HG03439 (cell line): ENCODE measurements around the gene ZNF710.
"Not testable (repeated sequence)": the region's sequence is repeated elsewhere in the genome, so short reads cannot be mapped to it uniquely, and the experiment has no call there.

Source experiments
- ATAC-seq: cut with Tn5 transposase; IDR thresholded peaks from one replicate; pipeline ENCODE4 v1.9.1; 2021; ENCODE audit warnings: mild to moderate bottlenecking, moderate library complexity; ENCODE audit not compliant: unreplicated experiment

Gene ZNF710

DNA sequence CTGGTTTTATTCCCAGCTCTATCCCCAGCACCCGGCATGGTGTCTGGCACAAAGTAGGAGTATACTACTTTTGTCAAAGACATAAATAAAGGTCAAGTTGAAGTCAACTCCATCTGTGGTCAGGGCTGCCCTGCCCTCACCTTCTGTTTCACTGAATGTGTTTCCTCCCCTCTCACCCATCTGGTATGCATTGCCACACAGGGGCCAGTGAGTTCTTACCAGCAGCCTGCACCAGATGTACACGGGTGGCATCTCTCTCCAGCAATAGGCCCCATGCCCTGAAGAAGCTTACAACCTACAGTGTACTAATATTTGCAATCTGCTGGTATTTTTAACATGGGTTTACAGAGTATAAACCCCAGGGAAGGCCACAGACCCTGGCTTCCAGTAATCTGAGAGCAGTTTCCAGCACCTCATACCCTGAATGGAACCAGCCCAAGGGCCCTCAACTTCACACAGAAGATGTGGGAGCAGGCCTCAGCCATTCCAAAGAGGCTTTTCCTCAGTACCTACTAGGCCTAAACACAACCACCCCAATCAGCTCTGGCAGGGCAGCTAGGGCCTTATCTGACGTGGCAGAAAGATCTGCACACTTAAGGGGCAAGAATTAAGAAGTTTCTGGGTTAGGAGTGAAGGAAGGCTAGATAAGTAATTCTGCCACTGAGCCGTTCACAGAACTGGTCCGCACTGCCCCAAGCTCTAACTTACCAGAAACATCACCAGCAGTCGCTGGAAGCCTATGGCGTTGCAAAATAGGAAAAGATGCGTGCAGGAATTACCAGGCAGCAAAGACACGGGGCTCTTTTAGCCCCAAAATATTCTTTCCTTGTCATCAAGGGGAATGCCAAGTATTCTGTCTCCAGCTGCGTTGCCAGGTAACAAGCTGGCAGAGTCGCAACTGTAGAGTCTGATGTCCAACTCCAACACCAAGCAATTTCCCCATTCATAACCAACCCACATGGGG lies 99.0 kb downstream of the ZNF710 start:
- ATAC-seq: no peak

DNA sequence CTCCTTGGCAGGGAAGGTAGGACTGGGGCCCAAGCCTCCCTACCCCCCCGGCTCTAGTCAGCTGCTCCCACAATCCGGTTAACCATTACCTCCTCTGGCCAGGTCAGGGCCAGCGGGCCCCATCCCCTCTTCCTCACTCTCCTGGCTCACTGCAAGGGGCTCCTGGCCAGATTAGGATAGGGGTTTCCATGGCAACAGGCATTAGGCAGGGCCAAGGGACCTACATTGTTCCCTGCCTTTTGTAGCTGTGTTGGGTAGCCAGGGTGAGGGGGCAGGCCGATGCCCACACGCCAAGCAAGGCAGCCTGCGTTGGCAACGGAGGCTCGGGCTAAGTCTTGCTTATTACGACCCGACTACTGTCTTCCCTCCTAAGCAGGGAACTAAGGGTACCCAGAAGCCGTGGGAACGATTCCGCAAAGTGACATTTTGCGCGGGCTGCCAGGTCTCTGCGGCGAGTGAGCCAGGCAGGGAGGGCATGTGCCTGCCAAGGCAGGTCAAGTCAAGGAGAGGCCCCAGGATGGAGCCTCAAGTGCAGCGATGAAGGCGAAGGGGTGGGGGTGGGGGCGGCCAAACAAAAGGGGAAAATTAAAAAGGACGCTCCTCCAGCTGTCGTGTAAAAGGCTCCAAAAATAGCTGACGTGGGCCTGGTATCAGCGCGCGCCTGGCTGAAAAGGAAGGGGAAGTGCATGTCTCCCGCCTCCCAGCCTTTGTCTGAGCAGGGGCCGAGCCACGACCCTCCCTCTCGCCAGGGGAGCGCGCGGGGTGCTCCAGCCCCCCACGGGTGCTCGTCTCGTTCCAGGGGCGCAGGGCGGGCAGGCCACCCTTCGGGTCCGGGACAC lies 100.2 kb downstream of the ZNF710 start:
- no peak for ATAC-seq

DNA sequence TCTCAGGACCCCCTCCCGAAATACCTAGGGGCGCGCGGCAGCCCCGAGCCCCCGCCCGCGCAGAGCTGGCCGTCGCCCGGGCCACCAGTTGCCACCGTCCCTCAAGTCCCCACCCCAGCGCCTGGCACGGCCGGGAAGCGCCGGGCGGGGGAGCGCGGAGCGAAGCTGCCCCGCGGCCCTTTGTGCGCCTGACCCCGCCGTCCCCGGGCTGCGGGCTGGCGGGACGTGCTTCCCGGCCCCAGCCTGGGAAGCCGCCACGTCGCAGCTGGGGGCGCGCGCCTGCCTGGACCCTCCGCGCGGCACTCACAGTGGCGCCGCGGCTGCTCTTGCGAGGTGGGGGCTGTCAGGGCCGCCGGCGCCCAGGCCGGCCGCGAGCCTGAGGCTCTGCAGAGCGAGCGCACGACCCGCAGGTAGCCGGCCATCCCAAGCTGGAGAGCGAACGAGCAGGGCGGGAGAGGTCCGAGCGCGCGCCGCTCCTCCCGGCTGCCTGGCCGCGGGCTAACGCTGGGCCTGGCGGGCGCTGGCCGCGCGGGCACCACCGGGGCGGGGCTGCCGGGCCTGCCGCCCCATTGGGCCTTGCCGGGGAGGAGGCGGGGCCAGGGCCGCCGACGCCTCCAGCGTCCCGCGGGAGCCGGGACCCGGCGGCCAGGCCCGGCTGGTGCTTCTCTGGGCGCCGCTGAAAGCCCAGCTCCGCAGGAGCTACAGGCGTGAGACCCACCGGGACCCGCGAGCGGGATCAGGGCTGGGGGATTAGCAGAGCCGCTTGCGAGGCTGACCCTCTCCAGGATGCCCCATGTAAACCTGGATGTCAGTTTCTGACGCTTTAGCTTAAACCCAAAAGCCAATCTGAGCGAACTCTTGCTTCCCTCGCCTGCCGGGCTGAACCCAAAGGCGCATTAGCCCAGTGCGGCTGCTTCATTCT lies 101.1 kb downstream of the ZNF710 start, which contains the start of gene IDH2:
IDH2 (minus strand) TSS at position 500 of the 922 bp plus-strand sequence; CDS start at position 422, 78 bp downstream.
- ATAC-seq: peak; percentile 69

DNA sequence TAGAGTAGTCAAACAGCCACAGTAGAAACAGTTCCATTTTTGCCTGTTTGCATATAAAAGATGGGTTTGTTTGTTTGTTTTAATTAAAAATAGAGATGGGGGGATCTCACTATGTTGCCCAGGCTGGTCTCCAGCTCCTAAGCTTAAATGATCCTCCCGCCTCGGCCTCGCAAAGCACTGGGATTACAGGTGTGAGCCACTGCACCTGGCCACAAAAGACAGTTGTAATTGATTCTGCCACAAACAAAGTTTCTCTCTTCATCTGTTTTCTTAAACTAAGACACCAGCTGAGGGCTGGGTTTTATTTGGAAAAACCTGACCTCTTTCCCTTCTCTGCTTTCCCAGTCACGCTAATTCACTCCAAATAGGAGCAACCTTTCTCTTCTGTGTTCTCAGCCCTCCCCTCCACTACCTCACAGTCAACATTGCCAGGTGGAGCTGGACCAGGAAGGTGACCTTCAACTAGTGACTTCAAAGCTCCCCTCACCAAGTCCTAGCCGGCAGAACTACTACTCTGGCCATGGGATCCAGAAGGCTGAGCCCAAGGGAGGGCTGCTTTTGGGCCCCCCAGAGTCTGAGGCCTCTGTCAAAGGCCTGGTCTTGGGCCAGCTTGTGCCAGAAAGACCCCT lies 102.7 kb downstream of the ZNF710 start:
- no peak for ATAC-seq

DNA sequence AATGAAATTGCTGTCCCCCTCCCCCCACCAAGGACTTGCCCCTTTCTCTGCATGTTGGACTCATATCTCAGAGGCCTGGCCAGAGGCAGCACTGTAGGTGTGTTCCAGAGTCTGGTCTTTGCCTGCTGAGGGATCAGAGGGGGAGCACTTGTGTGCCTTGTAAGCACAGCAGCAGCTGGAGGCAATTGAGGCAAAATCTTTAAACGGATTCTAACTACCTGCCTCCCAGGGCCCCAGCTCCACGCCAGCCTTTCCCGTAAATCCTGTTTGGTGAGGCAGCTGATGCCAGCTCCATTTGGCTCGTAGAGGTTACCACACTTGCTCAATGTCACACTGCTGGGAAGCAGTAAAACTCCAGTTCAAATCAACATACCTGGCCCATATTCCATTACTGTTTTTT lies 103.4 kb downstream of the ZNF710 start:
- no peak for ATAC-seq

DNA sequence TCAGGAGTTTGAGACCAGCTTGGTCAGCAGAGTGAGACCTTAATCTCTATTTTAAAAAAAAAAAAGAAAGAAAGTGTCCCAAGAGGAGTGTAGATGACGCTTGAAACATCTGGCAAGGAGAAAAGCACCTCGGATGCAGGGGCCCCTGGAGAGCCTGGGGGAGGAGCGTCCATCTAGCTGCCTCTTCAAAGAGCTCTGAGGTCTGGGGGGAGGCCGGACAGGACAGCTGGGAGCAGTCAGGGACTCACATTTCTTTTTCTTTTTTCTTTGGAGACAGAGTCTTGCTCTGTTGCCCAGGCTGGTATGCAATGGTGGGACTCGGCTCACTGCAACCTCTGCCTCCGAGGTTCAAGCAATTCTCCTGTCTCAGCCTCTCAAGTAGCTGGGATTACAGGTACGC lies 104.4 kb downstream of the ZNF710 start:
- ATAC-seq: no peak

DNA sequence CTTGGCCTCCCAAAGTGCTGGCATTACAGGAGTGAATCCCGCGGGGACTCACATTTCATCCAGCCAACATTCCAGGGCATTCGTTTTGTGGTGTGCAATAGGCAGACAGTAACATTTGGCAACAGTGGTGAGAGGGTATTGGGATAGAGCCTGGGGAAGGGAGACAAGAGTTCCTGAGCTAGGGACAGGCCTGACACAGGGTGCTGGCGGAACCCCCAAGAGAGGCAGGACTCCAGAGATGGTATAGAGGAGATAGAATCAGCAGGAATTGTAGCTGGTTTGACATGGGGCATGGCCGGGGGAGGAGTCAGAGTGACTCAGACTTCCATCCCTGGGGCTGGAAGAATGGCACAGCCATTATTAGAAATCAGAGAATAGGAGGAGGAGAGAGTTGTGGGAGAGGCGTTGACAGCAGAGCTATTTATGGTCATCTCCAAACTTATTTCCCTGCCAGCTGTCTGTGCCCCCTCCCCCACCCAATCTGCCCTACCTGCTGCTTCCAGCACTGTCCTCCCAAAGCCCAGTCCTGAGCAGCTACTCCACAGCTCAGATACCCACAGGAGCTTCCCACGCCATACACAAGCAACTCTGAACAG lies 105.5 kb downstream of the ZNF710 start:
- ATAC-seq: no peak

DNA sequence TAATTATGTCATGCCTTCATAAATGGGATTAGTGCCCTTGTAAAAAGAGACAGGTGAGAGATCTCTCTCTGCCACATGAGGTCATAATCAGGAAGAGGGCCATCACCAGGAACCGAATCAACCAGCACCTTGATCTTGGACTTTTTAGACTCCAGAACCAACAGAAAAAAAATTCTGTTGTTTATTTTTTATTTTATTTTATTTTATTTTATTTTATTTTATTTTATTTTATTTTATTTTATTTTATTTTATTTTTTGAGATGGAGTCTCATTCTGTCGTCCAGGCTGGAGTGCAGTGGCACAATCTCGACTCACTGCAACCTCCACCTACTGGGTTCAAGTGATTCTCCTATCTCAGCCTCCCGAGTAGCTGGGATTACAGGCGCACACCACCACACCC lies 106.9 kb downstream of the ZNF710 start:
- ATAC-seq: not testable (repeated sequence)

DNA sequence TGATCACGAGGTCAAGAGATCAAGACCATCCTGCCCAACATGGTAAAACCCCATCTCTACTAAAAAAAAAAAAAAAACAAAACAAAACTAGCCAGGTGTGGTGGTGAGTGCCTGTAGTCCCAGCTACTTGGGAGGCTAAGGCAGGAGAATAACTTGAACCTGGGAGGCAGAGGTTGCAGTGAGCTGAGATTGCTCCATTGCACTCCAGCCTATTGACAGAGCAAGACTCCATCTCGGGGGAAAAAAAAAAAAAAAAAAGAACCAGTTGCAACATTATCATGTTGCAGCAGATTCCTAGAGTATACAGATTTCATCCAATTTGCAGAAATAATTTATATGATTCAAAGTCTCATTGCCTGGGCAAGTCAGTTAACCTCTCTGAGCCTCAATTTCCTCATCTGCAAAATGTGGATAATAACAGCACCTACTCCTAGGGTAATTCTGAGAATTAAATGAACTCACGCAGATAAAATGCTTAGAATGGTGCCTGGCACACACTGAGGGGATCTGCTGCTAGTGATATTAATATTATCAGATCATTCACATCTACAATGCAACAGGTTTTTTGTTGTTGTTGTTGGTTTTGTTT lies 108.1 kb downstream of the ZNF710 start:
- not testable (repeated sequence) for ATAC-seq

DNA sequence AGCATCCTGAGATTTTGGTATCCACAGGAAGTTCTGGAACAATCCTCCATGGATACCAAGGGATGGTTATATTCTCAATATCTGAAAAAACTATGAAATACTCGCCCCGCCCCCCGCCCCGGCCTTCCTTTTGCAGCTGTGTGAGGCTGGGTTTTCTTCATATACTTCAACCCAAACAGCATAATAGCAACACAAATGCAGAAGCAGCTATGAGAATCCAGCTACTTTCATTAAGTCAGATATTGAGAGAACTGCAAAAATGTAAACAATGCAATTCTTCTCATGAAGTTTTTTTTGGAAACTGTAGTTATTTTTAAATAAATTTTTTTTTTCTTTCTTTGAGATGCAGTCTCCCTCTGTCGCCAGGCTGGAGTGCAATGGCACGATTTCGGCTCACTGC lies 112.0 kb downstream of the ZNF710 start:
- no peak for ATAC-seq

DNA sequence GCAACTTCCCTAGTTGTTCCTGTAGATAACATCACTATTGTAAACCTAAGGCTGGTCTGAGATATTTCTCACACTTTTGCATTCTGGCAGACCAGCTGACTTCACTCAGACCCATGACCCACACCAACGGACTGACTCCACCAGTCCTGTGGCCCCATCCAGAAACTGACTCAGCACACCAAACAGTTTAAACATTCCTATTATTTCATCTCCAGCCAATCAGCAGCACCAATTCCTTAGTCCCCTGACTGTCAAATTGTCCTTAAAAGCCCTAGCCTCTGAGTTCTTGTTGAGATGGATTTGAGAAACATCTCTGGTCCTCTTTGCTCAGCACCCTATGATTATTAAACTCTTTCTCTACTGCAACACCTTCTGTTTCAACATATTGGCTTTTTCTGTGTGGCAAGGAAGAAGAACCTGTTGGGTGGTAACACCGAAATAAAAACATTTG lies 113.4 kb downstream of the ZNF710 start:
- ATAC-seq: no peak

DNA sequence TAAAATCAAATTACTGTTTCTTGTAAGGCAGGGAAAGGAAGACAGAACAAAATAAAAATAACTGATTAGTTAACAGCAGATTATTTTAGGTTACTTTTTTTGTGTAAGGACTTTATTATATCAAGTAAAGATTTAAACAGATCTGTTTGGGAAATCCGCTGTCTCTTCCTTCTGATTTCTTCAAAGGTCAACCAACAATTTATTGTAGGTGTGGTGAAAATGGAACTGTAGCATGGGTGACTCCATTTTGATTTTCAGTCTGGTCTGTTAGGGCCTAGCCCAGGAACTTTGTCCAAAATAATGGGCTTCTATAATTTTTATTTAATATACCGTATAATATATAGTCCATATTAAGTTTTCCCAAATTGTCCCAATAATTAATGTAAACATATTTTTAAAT lies 114.7 kb downstream of the ZNF710 start:
- no peak for ATAC-seq

DNA sequence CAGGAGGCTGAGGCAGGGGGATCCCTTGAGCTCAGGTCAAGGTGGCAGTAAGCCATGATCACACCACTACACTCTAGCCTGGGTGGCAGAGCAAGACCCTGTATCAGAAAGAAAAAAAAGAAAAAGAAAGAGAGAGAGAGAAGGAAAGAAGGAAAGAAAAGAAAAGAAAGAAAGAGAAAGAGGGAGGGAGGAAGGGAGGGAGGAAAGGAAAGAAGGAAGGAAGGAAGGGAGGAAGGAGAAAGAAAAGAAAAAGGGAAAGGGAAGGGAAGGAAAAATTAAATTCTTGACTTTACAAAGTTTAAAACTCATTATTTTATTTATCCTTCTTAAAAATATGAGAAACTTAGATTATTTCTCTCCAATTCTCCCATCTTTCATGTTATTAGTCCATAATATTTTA lies 118.2 kb downstream of the ZNF710 start:
- ATAC-seq: no peak

DNA sequence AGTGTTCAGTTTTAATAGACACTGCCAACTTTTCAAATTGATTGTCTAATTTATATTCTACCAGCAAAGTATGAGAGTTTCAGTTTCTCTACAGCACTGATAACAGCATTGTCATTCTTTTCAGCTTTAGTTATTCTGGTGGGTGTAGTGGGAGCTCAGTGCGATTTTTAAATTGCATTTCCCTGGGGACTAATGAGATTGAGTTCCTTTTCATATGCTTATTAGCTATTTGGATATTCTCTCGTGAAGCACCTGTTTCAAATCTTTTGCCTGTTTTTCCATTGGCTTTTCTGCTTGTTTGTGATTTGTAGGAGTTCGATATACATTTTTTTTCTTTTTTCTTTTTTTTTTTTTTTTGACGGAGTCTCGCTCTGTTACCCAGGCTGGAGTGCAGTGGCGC lies 120.0 kb downstream of the ZNF710 start:
- no peak for ATAC-seq

DNA sequence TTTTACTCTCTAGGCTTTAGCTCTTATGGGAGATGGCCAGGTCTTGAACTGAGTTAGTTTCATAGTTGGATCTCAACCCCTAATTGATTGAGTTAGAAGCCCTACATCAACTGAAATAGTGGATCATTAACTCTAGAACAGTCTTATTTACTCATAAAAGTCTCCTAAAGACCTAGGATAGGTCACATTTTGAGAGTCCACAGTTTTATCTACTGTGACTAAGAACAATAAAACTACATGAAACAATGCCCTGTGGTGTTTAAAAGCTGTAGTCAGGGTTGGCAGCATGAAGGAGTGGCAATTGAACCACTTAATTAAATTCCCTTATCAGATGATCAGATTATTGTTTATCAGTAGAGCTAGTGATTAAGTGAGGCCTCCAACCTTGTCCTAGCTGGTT lies 123.4 kb downstream of the ZNF710 start:
- no peak for ATAC-seq

DNA sequence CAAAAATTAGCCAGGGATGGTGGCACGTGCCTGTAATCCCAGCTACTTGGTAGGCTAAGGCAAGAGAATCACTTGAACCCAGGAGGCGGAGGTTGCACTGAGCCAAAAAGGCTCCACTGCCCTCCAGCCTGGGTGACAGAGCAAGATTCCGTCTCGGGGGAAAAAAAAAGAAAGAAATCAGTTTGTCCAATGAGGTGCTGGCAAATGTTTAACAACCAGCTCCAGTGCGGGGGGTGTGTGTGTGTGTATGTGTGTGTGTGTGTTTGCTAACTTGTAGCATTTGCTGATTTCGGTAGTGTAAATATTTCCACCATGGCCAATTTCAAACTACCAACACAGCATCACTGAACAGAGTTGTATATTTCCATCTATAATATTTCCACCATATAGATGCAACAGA lies 124.9 kb downstream of the ZNF710 start:
- no peak for ATAC-seq

DNA sequence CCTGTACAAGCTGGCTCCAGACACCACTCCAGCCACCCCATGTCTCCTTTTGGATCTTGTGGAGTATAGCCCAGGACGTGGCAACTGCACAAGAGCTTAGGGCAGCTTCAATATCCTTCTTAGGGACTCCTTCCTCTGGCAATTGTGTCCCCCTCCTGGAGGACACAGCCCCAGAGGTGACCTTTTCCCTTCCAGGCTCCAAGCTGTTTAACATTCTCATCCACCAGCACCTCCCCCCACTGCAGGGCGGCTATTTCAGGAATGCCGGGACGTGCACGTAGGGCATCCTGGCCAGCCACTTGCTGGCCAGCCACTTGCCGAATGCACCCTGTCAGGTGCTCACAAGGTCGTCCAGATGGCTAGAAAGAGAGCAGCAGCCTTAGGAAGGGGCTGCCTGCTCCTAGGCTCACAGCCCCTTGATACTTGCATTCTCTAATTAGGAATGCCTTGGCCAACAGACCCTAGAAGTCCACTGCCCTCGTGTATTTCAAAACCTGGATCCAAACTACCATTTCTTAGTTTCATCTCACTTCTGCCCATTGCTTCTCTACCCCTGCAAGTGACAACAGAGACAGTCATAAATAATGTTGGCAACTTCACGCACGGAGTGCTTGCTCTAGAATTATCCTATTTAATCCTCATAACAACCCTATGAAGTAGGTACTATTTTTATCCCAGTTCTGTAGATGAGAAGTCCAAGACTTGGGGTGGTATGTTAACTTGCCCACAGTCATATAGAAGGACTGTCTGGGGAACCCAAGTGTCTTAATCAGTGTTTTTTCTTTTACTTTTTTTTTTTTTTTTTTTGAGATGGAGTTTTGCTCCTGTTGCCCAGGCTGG lies 125.7 kb downstream of the ZNF710 start:
- ATAC-seq: no peak

DNA sequence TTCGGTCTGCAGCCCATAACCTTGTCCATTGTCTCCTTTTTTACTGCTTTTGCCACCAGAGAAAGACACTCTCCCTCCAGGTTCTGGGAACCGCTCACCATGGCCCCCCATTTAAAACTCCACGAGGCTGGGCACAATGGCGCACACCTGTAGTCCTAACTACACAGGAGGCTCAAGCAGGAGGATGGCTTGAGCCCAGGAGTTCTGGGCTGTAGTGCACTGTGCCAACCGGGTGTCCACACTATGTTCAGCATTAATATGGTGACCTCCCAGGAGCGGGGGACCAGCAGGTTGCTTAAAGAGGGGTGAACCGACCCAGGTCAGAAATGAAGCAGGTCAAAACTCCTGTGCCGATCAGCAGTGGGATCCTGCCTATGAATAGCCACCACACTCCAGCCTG lies 129.2 kb downstream of the ZNF710 start:
- no peak for ATAC-seq
